ENCODE results near the gene MUC22.
A peak's percentile ranks its signal among the peaks of the same experiment; 100 is the strongest.
"Not testable (repeated sequence)": the region's sequence is repeated elsewhere in the genome, so short reads cannot be mapped to it uniquely, and the experiment has no call there.

The MUC22 gene

GRCh38 chr6:31010393-31011060 lies at the start of gene MUC22:
Gene MUC22 (plus strand): TSS chr6:31010474. CDS start chr6:31010707, 233 bp downstream.
- peak; percentile 35 for DNase-seq

- DNase-seq, result no peak
Measured at GRCh38 chr6:30960907-30961673, 49.2 kb upstream of the MUC22 start.

GRCh38 chr6:30962716-30963115 lies 47.6 kb upstream of the MUC22 start:
- no peak for DNase-seq

- no peak for DNase-seq
Measured at GRCh38 chr6:30963641-30964040, 46.6 kb upstream of the MUC22 start.

GRCh38 chr6:30964075-30964474 lies 46.2 kb upstream of the MUC22 start:
- DNase-seq, result no peak

GRCh38 chr6:30965140-30965601 lies 45.1 kb upstream of the MUC22 start:
- DNase-seq, result no peak

- no peak for DNase-seq
Measured at GRCh38 chr6:30966154-30966553, 44.1 kb upstream of the MUC22 start.

- not testable (repeated sequence) for DNase-seq
Measured at GRCh38 chr6:30969171-30969570, 41.1 kb upstream of the MUC22 start.

GRCh38 chr6:30970946-30971345 lies 39.3 kb upstream of the MUC22 start:
- no peak for DNase-seq

GRCh38 chr6:30972816-30973215 lies 37.5 kb upstream of the MUC22 start:
- no peak for DNase-seq

- DNase-seq, result no peak
Measured at GRCh38 chr6:30974490-30975252, 35.6 kb upstream of the MUC22 start.

GRCh38 chr6:30979141-30979540 lies 31.1 kb upstream of the MUC22 start:
- no peak for DNase-seq

GRCh38 chr6:30979690-30980089 lies 30.6 kb upstream of the MUC22 start:
- no peak for DNase-seq

- peak; percentile 77 for DNase-seq
Measured at GRCh38 chr6:30981942-30982772, 28.1 kb upstream of the MUC22 start.

- DNase-seq, result no peak
Measured at GRCh38 chr6:30983439-30983838, 26.8 kb upstream of the MUC22 start, which contains the start of gene MUC21. Gene MUC21 (plus strand): TSS chr6:30983718. CDS start chr6:30983959, 241 bp downstream.

- no peak for DNase-seq
Measured at GRCh38 chr6:30985490-30985889, 24.8 kb upstream of the MUC22 start.

- DNase-seq, result no peak
Measured at GRCh38 chr6:30987304-30987703, 23.0 kb upstream of the MUC22 start.

GRCh38 chr6:30988209-30988825 lies 22.0 kb upstream of the MUC22 start:
- no peak for DNase-seq

- DNase-seq, result no peak
Measured at GRCh38 chr6:30990422-30991086, 19.7 kb upstream of the MUC22 start.

GRCh38 chr6:30991891-30992290 lies 18.4 kb upstream of the MUC22 start:
- DNase-seq, result no peak

GRCh38 chr6:30997301-30997700 lies 13.0 kb upstream of the MUC22 start:
- no peak for DNase-seq

GRCh38 chr6:30998785-30999184 lies 11.5 kb upstream of the MUC22 start:
- no peak for DNase-seq

Measured in kidney glomerular epithelial cell (primary cell).